GM18498 (cell line): ENCODE data around the gene CCL25.
"Not testable (repeated sequence)": the region's sequence is repeated elsewhere in the genome, so short reads cannot be mapped to it uniquely, and the experiment has no call there.

Experiments
- ATAC-seq: cut with Tn5 transposase; IDR thresholded peaks from one replicate; pipeline ENCODE4 v1.9.1; 2021; ENCODE audit warnings: mild to moderate bottlenecking, moderate library complexity; ENCODE audit not compliant: unreplicated experiment

Gene CCL25

GRCh38 chr19:8084152-8084551, 31.6 kb downstream of the CCL25 start:
- ATAC-seq, result no peak

GRCh38 chr19:8085598-8086408, 33.2 kb downstream of the CCL25 start:
- no peak for ATAC-seq

- no peak for ATAC-seq
Measured at GRCh38 chr19:8086849-8087248, 34.3 kb downstream of the CCL25 start.

- no peak for ATAC-seq
Measured at GRCh38 chr19:8087876-8088275, 35.3 kb downstream of the CCL25 start.

GRCh38 chr19:8088752-8089663, 36.4 kb downstream of the CCL25 start:
- ATAC-seq, result no peak

GRCh38 chr19:8089664-8090601, 37.4 kb downstream of the CCL25 start:
- no peak for ATAC-seq

- no peak for ATAC-seq
Measured at GRCh38 chr19:8090950-8091349, 38.4 kb downstream of the CCL25 start.

GRCh38 chr19:8093740-8094139, 41.2 kb downstream of the CCL25 start:
- no peak for ATAC-seq

- no peak for ATAC-seq
Measured at GRCh38 chr19:8094336-8094735, 41.8 kb downstream of the CCL25 start.

- no peak for ATAC-seq
Measured at GRCh38 chr19:8095354-8095886, 42.9 kb downstream of the CCL25 start.

GRCh38 chr19:8096071-8096470, 43.5 kb downstream of the CCL25 start:
- no peak for ATAC-seq

GRCh38 chr19:8097198-8097597, 44.6 kb downstream of the CCL25 start:
- ATAC-seq, result no peak

- ATAC-seq, result no peak
Measured at GRCh38 chr19:8097681-8098567, 45.4 kb downstream of the CCL25 start.

GRCh38 chr19:8101311-8101710, 48.8 kb downstream of the CCL25 start:
- no peak for ATAC-seq

- ATAC-seq, result not testable (repeated sequence)
Measured at GRCh38 chr19:8101910-8102309, 49.4 kb downstream of the CCL25 start.

- no peak for ATAC-seq
Measured at GRCh38 chr19:8105471-8105870, 52.9 kb downstream of the CCL25 start.

- ATAC-seq, result no peak
Measured at GRCh38 chr19:8107301-8107903, 54.8 kb downstream of the CCL25 start.

GRCh38 chr19:8108560-8109445, 56.2 kb downstream of the CCL25 start:
- no peak for ATAC-seq
